Thymus (tissue), 14 donors: ENCODE results near the gene HNRNPDL. TPM values are rescaled to one million over a fixed set of nuclear protein-coding genes. Genes with fewer than 3 reads are reported as not detected.
A peak's percentile ranks its signal among the peaks of the same experiment; 100 is the strongest.
"Not testable (repeated sequence)": the region's sequence is repeated elsewhere in the genome, so short reads cannot be mapped to it uniquely, and the experiment has no call there.

Source experiments
- DNase-seq, 9 donors: peaks; one replicate each; pipeline ENCODE4 v3.0.0-alpha.2; 2013; ENCODE audit warnings: low spot score in 9 of 9, low read depth in 6 of 9, missing footprints in 1 of 9
- H3K27ac ChIP-seq, 2 donors: one replicate each; pipeline ENCODE4 v1.5.1; 2013; ENCODE audit warnings: control low read depth in 1 of 2, low read depth in 1 of 2, low read length in 1 of 2, mild to moderate bottlenecking in 1 of 2, moderate library complexity in 1 of 2
- H3K27me3 ChIP-seq, 2 donors: one replicate each; pipeline ENCODE4 v1.5.1; 2013; ENCODE audit warnings: low read length in 1 of 2; ENCODE audit not compliant: control insufficient read depth in 2 of 2, insufficient read depth in 1 of 2
- H3K36me3 ChIP-seq, 2 donors: one replicate each; pipeline ENCODE4 v1.5.1; 2013; ENCODE audit warnings: low read length in 1 of 2, mild to moderate bottlenecking in 1 of 2, moderate library complexity in 1 of 2; ENCODE audit not compliant: control insufficient read depth in 2 of 2, insufficient read depth in 2 of 2
- H3K4me1 ChIP-seq, 2 donors: one replicate each; pipeline ENCODE4 v1.5.1; 2013; ENCODE audit warnings: low read length in 2 of 2; ENCODE audit not compliant: control insufficient read depth in 2 of 2, insufficient read depth in 2 of 2
- H3K4me3 ChIP-seq, 2 donors: one replicate each; pipeline ENCODE4 v1.5.1; 2013; ENCODE audit warnings: low read length in 2 of 2, control low read depth in 1 of 2, mild to moderate bottlenecking in 1 of 2
- H3K9me3 ChIP-seq, 2 donors: one replicate each; pipeline ENCODE4 v1.5.1; 2013; ENCODE audit warnings: low read length in 1 of 2, mild to moderate bottlenecking in 1 of 2; ENCODE audit not compliant: control insufficient read depth in 2 of 2, insufficient read depth in 1 of 2
- WGBS: extraction: QIAGEN DNeasy Blood & Tissue Kit; methylation state at CpG from one replicate; pipeline ENCODE4 v1.1.7; 2013; 5-methylcytosine and 5-hydroxymethylcytosine counted together
- long read RNA-seq, 10 donors: transcript quantifications; one replicate each; lab custom pipeline, GENCODE V29; 2026
- polyA plus RNA-seq: library from polyadenylated mRNA; stranded (reverse); fragments of 200-250 nt; gene quantifications from one replicate; pipeline ENCODE4 v1.2.3, GENCODE V29; 2013
- total RNA-seq: library from RNA; stranded (reverse); fragments of 120-200 nt; gene quantifications from one replicate; pipeline ENCODE4 v1.2.4, GENCODE V29; 2013
- donor health status: healthy.

The HNRNPDL gene
- 279 TPM for total RNA-seq
- polyA plus RNA-seq: 341 TPM
- long read RNA-seq, donor 1, transcript HNRNPDL-201 (8 exons, 3,781 nt): major isoform, 13 of 18 reads
- long read RNA-seq, donor 1, partial matches to known transcripts: 0 of 18 reads
- long read RNA-seq, donor 1, other reads (novel, unspliced or antisense): 0 of 18 reads
- long read RNA-seq, donor 2: 0 reads
- long read RNA-seq, donor 3, transcript HNRNPDL-207 (7 exons, 3,968 nt): minor isoform, 9 of 352 reads
- long read RNA-seq, donor 3, transcript HNRNPDL-202 (9 exons, 1,402 nt): minor isoform, 20 of 352 reads
- long read RNA-seq, donor 3, transcript HNRNPDL-201 (8 exons, 3,781 nt): major isoform, 97 of 352 reads
- long read RNA-seq, donor 3, transcript HNRNPDL-204 (7 exons, 2,404 nt): minor isoform, 80 of 352 reads
- long read RNA-seq, donor 3, partial matches to known transcripts: 141 of 352 reads
- long read RNA-seq, donor 3, other reads (novel, unspliced or antisense): 5 of 352 reads
- long read RNA-seq, donor 4, transcript HNRNPDL-204 (7 exons, 2,404 nt): minor isoform, 16 of 94 reads
- long read RNA-seq, donor 4, transcript HNRNPDL-202 (9 exons, 1,402 nt): minor isoform, 5 of 94 reads
- long read RNA-seq, donor 4, transcript HNRNPDL-201 (8 exons, 3,781 nt): major isoform, 38 of 94 reads
- long read RNA-seq, donor 4, partial matches to known transcripts: 34 of 94 reads
- long read RNA-seq, donor 4, other reads (novel, unspliced or antisense): 0 of 94 reads
- long read RNA-seq, donor 5, transcript HNRNPDL-204 (7 exons, 2,404 nt): minor isoform, 80 of 371 reads
- long read RNA-seq, donor 5, transcript HNRNPDL-201 (8 exons, 3,781 nt): major isoform, 93 of 371 reads
- long read RNA-seq, donor 5, transcript HNRNPDL-202 (9 exons, 1,402 nt): minor isoform, 11 of 371 reads
- long read RNA-seq, donor 5, partial matches to known transcripts: 173 of 371 reads
- long read RNA-seq, donor 5, other reads (novel, unspliced or antisense): 10 of 371 reads
- long read RNA-seq, donor 6, transcript HNRNPDL-201 (8 exons, 3,781 nt): major isoform, 90 of 203 reads
- long read RNA-seq, donor 6, transcript HNRNPDL-202 (9 exons, 1,402 nt): minor isoform, 7 of 203 reads
- long read RNA-seq, donor 6, transcript HNRNPDL-204 (7 exons, 2,404 nt): minor isoform, 47 of 203 reads
- long read RNA-seq, donor 6, partial matches to known transcripts: 57 of 203 reads
- long read RNA-seq, donor 6, other reads (novel, unspliced or antisense): 0 of 203 reads
- long read RNA-seq, donor 7, transcript HNRNPDL-202 (9 exons, 1,402 nt): minor isoform, 9 of 280 reads
- long read RNA-seq, donor 7, transcript HNRNPDL-201 (8 exons, 3,781 nt): major isoform, 94 of 280 reads
- long read RNA-seq, donor 7, transcript HNRNPDL-204 (7 exons, 2,404 nt): minor isoform, 38 of 280 reads
- long read RNA-seq, donor 7, partial matches to known transcripts: 93 of 280 reads
- long read RNA-seq, donor 7, other reads (novel, unspliced or antisense): 41 of 280 reads
- long read RNA-seq, donor 8, transcript HNRNPDL-204 (7 exons, 2,404 nt): minor isoform, 8 of 59 reads
- long read RNA-seq, donor 8, transcript HNRNPDL-201 (8 exons, 3,781 nt): major isoform, 32 of 59 reads
- long read RNA-seq, donor 8, partial matches to known transcripts: 15 of 59 reads
- long read RNA-seq, donor 8, other reads (novel, unspliced or antisense): 0 of 59 reads
- long read RNA-seq, donor 9, transcript HNRNPDL-201 (8 exons, 3,781 nt): major isoform, 57 of 141 reads
- long read RNA-seq, donor 9, transcript HNRNPDL-202 (9 exons, 1,402 nt): minor isoform, 9 of 141 reads
- long read RNA-seq, donor 9, transcript HNRNPDL-204 (7 exons, 2,404 nt): minor isoform, 35 of 141 reads
- long read RNA-seq, donor 9, transcript HNRNPDL-207 (7 exons, 3,968 nt): minor isoform, 6 of 141 reads
- long read RNA-seq, donor 9, partial matches to known transcripts: 32 of 141 reads
- long read RNA-seq, donor 9, other reads (novel, unspliced or antisense): 0 of 141 reads
- long read RNA-seq, donor 10, transcript HNRNPDL-202 (9 exons, 1,402 nt): minor isoform, 11 of 108 reads
- long read RNA-seq, donor 10, transcript HNRNPDL-204 (7 exons, 2,404 nt): minor isoform, 17 of 108 reads
- long read RNA-seq, donor 10, transcript HNRNPDL-201 (8 exons, 3,781 nt): major isoform, 57 of 108 reads
- long read RNA-seq, donor 10, partial matches to known transcripts: 20 of 108 reads
- long read RNA-seq, donor 10, other reads (novel, unspliced or antisense): 0 of 108 reads

DNA sequence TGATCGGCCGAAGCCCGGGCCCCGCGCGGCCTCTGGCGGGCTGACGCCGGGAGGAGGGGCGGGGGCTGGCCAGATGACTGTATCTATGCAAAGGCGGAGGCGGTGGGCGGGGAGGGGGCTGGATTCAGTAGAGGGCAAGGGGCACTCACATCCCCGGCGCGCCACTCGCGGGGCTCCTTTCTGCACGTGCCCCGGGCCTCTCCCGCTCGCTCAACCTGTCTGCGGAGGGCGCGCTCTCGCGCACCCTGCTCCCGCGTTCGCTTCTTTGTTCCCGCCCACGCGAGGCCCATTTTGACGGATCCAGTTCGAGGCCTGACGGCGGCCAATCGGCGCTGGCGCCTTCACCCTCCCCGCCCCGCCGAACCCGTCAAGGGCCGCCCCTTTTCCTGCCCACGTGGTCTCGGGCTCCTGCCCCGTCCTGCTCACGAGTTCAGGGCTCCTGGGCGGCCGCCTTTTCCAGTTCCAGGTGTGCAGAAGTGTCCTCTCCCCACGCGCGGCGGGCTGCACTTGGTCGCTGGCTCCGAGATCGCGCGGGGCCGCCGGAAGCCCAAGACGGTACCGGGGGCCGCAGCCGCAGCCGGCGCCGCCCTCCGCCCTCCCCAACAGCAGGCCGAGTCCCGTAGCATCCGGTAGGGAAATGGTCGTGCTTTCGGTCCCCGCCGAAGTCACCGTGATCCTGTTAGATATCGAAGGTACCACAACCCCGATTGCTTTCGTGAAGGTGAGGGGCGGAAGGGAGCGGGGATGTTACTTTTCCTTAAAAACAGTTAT is at the start of gene HNRNPDL, which contains the start of gene ENOPH1:
TSS of gene HNRNPDL (minus strand) at position 270 of the 771 bp plus-strand sequence. CDS start 772 bp downstream, outside the sequence.
TSS of gene ENOPH1 (plus strand) at position 398 of the 771 bp plus-strand sequence. CDS start at position 638, 240 bp downstream.
- DNase-seq: peak; percentile 85 to 97 (median 94)
- Histone ChIP-seq H3K36me3 (peaks cover 10 to 33% of the 10 kb centered on the region in 2 donors), H3K27ac (peak within 1 kb of the TSS; percentile 99), H3K4me3 (peak within 1 kb of the TSS; percentile 98 to 99), H3K9me3 (no peaks in the 10 kb centered on the region), H3K4me1 (peaks cover 14 to 20% of the 10 kb centered on the region in 2 donors), H3K27me3 (no peaks in the 10 kb centered on the region)
- under 1% methylated on average over 83 of the region's 83 CpGs for WGBS

DNA sequence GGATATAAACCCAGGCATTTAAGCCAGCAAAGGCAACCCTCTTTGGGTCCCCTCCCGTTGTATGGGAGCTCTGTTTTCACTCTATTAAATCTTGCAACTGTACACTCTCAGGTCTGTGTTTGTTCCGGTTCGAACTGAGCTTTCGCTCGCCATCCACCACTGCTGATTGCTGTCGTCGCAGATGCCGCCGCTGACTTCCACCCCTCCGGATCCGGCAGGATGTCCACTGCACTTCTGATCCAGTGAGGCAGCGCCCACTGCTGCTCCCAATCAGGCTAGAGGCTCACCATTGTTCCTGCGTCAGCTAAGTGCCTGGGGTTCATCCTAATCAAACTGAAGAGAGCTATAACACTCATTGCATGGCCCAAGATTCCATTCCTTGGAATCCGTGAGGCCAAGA is 49.3 kb upstream of the HNRNPDL start:
- Histone ChIP-seq H3K27me3 (no peaks in the 10 kb centered on the region), H3K9me3 (no peaks in the 10 kb centered on the region), H3K4me1 (no peaks in the 10 kb centered on the region), H3K4me3 (no peak overlapping the region), H3K36me3 (no peaks in the 10 kb centered on the region), H3K27ac (no peak overlapping the region)
- DNase-seq: no peak
- 97% methylated on average over 14 of the region's 14 CpGs for WGBS

DNA sequence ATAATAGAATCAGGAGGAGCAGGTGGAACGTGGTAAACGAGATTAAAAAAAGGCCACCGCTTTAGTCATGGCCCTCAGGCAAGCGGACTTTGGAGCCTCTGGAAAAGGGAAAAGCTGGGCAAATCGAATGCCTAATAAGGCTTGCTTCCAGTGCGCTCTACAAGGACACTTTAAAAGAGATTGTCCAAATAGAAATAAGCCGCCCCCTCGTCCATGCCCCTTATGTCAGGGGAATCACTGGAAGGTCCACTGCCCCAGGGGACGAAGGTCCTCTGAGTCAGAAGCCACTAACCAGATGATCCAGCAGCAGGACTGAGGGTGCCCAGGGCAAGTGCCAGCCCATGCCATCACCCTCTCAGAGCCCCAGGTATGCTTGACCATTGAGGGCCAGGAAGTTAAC is 47.2 kb upstream of the HNRNPDL start:
- not testable (repeated sequence) for H3K4me1 ChIP-seq, DNase-seq, H3K4me3 ChIP-seq, H3K27ac ChIP-seq, H3K9me3 ChIP-seq, H3K27me3 ChIP-seq, H3K36me3 ChIP-seq
- WGBS: 97% methylated on average over 9 of the region's 9 CpGs

DNA sequence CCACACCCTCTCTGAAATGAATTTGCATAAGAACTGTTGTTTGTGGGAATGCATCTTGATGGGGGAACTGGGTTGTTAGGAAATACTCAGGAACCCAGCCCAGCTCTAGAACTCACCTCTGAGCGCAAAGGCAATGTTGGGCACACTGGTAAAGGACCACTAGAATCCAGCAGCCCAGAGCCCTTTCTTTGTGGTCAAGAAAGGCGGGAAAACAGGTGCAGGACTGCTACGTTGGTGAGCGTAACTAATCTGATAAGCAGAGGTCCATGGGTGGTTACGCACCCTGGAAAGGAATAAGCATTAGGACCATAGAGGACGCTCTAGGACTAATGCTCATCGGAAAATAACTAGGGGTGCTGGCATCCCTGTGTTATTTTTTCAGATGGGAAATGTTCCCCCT is 45.7 kb upstream of the HNRNPDL start:
- DNase-seq, H3K4me3 ChIP-seq: not testable (repeated sequence)

DNA sequence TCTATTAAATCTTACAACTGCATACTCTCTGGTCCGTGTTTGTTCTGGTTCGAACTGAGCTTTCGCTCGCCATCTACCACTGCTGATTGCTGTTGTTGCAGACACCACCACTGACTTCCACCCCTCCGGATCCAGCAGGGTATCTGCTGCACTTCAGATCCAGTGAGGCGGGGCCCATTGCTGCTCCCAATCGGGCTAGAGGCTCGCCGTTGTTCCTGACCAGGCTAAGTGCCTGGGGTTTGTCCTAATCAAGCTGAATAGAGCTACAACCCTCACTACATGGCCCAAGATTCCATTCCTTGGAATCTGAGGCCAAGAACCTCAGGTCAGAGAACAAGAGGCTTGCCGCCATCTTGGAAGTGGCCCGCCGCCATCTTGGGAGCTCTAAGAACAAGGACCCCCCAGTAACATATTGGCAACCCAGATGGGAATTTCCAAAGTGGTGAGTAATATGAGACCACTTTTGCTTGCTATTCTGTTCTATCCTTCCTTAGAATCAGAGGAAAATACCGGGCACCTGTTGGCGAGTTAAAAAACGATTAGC is 43.4 kb upstream of the HNRNPDL start:
- Histone ChIP-seq H3K4me1 (no peaks in the 10 kb centered on the region), H3K4me3 (no peak overlapping the region), H3K36me3 (no peaks in the 10 kb centered on the region), H3K27me3 (no peaks in the 10 kb centered on the region), H3K9me3 (no peaks in the 10 kb centered on the region), H3K27ac (no peak overlapping the region)
- no peak for DNase-seq
- 97% methylated on average over 15 of the region's 15 CpGs for WGBS

More for the DNA sequence above, 45.7 kb upstream of the HNRNPDL start:
- not testable (repeated sequence) for H3K27ac ChIP-seq, H3K4me1 ChIP-seq, H3K9me3 ChIP-seq, H3K36me3 ChIP-seq, H3K27me3 ChIP-seq
- 95% methylated on average over 7 of the region's 7 CpGs for WGBS

DNA sequence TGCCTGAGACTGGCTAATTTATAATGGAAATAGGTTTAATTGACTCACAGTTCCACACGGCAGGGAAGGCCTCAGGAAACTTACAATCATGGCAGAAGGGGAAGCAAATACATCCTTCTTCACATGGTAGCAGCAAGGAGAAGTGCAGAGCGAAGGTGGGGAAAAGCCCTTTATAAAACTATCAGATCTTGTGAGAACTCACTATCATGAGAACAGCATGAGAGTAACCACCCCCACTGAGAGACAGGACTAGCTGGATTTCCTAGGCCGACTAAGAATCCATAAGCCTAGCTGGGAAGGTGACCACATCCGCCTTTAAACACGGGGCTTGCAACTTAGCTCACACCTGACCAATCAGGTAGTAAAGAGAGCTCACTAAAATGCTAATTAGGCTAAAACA is 42.8 kb upstream of the HNRNPDL start:
- not testable (repeated sequence) for H3K36me3 ChIP-seq, H3K4me1 ChIP-seq, H3K27me3 ChIP-seq, H3K9me3 ChIP-seq, DNase-seq, H3K27ac ChIP-seq, H3K4me3 ChIP-seq
- 58% methylated on average over 5 of the region's 5 CpGs for WGBS

DNA sequence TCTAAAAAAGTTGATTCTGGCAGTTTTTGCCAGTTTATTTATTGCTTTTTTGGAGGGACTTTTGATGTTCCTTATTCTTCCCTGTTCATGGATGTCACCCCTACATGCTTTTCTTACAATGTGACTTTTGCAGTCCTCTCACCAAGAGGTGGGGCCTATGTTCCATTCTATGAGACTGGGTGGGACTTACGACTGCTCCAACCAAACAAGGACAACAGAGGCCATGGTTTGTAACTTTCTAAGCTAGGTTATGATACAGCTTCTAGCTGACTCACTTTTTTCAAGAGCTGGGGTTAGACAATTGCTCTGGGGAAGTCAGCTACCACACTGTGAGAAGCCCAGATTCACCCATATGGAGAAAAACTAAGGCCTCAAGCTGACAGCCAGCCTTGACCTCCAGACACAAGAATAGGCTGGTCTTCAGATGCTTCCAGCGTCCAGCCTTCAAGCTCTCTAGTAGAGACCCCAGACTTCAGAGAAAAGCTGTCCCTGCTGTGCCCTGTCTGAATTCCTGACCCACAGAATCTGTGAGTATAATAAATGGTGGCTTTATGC is 39.6 kb upstream of the HNRNPDL start:
- no peaks in the 10 kb centered on the region for H3K27me3 ChIP-seq
- no peak overlapping the region for H3K27ac ChIP-seq
- H3K9me3 ChIP-seq: no peaks in the 10 kb centered on the region
- no peak for DNase-seq
- 95% methylated on average over 2 of the region's 2 CpGs for WGBS
- H3K36me3 ChIP-seq: peaks cover 5 to 8% of the 10 kb centered on the region in 2 donors
- H3K4me3 ChIP-seq: no peak overlapping the region
- H3K4me1 ChIP-seq: no peaks in the 10 kb centered on the region
